Urinary bladder (tissue), 4 donors: ENCODE results near the gene THUMPD3. TPM values are rescaled to one million over a fixed set of nuclear protein-coding genes. Genes with fewer than 3 reads are reported as not detected.

Source experiments
- DNase-seq: peaks from one replicate; pipeline ENCODE4 v3.0.0-alpha.2; 2015; ENCODE audit errors: extremely low spot score
- H3K27ac ChIP-seq: one replicate; pipeline ENCODE4 v1.5.1; 2013; ENCODE audit warnings: low read depth, mild to moderate bottlenecking, moderate library complexity
- H3K36me3 ChIP-seq: one replicate; pipeline ENCODE4 v1.6.1; 2013; ENCODE audit warnings: mild to moderate bottlenecking, moderate library complexity; ENCODE audit not compliant: insufficient read depth
- H3K4me1 ChIP-seq: one replicate; pipeline ENCODE4 v1.6.1; 2013; ENCODE audit warnings: mild to moderate bottlenecking, moderate library complexity; ENCODE audit not compliant: insufficient read depth
- H3K4me3 ChIP-seq: one replicate; pipeline ENCODE4 v1.5.1; 2013; ENCODE audit warnings: low read depth, low read length
- WGBS: extraction: QIAGEN DNeasy Blood & Tissue Kit; methylation state at CpG from one replicate; pipeline ENCODE4 v1.1.7; 2013; 5-methylcytosine and 5-hydroxymethylcytosine counted together
- polyA plus RNA-seq: library from polyadenylated mRNA; stranded (reverse); fragments of 200-250 nt; gene quantifications from one replicate; pipeline ENCODE4 v1.2.3, GENCODE V29; 2013
- total RNA-seq: library from RNA; depleted of rRNA; stranded (reverse); fragments of >200 nt; gene quantifications from one replicate; pipeline ENCODE4 v1.2.3, GENCODE V29; 2014
- donor health status: healthy with polysubstance abuse.
- donor health status: healthy.

The THUMPD3 gene
- total and polyA plus RNA-seq, 2 donors, result 32.2 to 49.0 TPM

DNA sequence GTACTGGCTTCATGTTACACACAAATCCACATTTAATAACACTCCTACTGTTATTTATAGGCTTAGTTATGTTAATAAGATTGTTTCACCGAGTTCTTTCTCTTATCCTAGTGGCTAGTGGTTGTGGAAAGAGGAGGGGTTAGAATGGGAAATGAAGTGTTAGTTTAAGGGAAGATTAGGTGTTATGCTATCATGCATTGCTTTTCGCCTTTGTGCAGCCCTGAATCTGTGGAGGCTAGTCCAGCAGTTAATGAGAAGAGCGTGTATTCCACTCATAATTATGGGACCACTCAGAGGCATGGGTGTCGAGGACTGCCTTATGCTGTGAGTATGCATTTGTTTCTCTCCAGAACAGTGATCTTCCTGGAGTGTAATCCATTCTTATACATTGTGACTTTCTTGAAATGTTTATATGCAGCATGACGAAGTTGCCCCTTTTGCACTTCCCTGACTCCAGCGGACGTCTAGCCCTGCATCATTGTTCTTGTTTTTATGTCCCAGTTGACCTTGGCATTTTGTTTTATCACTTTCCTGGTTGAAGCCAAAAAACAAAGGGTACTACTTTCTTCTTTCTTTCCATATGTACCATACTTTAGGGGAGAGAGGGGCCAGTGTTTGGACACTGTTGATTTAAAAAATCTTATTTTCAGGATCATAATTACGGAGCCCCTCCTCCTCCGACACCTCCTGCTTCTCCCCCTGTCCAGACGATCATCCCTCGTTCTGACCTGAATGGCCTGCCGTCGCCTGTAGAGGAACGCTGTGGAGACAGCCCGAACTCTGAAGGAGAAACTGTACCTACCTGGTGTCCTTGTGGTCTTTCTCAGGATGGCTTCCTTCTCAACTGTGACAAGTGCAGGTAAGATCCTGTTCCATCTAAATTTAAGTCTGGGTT is 71.0 kb downstream of the THUMPD3 start:
- no peak overlapping the region for H3K27ac ChIP-seq
- H3K36me3 ChIP-seq, result peaks cover 14% of the 10 kb centered on the region
- DNase-seq, result no peak
- peaks cover 1% of the 10 kb centered on the region for H3K4me1 ChIP-seq
- H3K4me3 ChIP-seq, result no peak overlapping the region
- WGBS, result 89% methylated on average over 15 of the region's 15 CpGs

DNA sequence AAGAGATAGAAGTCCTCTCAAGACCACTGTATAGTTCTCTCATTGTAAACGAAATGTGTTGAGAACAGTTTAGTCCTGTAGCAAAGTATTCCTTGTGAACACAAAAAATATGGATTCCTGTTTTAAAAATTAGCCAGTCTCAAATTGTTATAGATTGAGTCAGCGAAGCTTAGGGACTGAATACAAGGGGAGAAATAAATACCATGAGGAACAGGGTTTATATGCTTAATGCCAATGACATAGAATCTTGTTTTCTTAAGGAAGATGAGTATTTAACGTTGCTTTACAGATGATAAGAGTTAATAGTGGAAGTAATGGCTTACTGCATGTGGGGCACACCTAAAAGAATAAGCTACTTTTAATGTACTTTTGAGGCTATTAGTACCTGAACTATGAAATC is 72.5 kb downstream of the THUMPD3 start:
- WGBS, result 84% methylated on average over 3 of the region's 3 CpGs
- no peak for DNase-seq
- Histone ChIP-seq H3K27ac (no peak overlapping the region), H3K4me1 (peaks cover 1% of the 10 kb centered on the region), H3K36me3 (peaks cover 14% of the 10 kb centered on the region), H3K4me3 (no peak overlapping the region)

Other genes with a start within 250 kb of the THUMPD3 start
- gene SRGAP3, start 113.4 kb upstream of the THUMPD3 start, total RNA-seq, result 21.4 TPM
- gene SRGAP3, start 113.4 kb upstream of the THUMPD3 start, polyA plus RNA-seq, result 3.1 TPM
- 119 TPM for gene SETD5, start 34.6 kb downstream of the THUMPD3 start, total RNA-seq
- gene SETD5, start 34.6 kb downstream of the THUMPD3 start, polyA plus RNA-seq, result 39.7 TPM
- 0.58 TPM for gene LHFPL4, start 190.8 kb downstream of the THUMPD3 start, total RNA-seq
- gene LHFPL4, start 190.8 kb downstream of the THUMPD3 start, polyA plus RNA-seq, result 0.09 TPM